Gastroesophageal sphincter (tissue), 4 donors: ENCODE data around the gene NAV2. TPM values are rescaled to one million over a fixed set of nuclear protein-coding genes. Genes with fewer than 3 reads are reported as not detected.

Experiments used
- ATAC-seq: fragments of 150-250 bp; one replicate; pipeline ENCODE4 v1.9.1; 2016; ENCODE audit warnings: mild to moderate bottlenecking, moderate library complexity
- H3K27ac ChIP-seq, 4 donors: fragments of 200-600 bp; sonication (generic) in 3 of 4; 1 replicate in 3 of 4; 2 replicates in 1 of 4; pipeline ENCODE4 v1.5.1; 2016 to 2019
- H3K27me3 ChIP-seq: fragments of 200-600 bp; sonication (generic); one replicate; pipeline ENCODE4 v1.5.1; 2019
- H3K36me3 ChIP-seq, 2 donors: fragments of 200-600 bp; sonication (generic); one replicate each; pipeline ENCODE4 v1.5.1; 2019; ENCODE audit warnings: control low read depth in 1 of 2
- H3K4me1 ChIP-seq, 3 donors: fragments of 200-600 bp; sonication (generic); 1 replicate in 2 of 3; 2 replicates in 1 of 3; pipeline ENCODE4 v1.5.1; 2016 to 2019; ENCODE audit warnings: control low read depth in 2 of 3
- H3K4me3 ChIP-seq, 2 donors: fragments of 200-600 bp; sonication (generic); one replicate each; pipeline ENCODE4 v1.5.1; 2019; ENCODE audit warnings: mild to moderate bottlenecking in 1 of 2, moderate library complexity in 1 of 2
- H3K9me3 ChIP-seq, 3 donors: fragments of 200-600 bp; sonication (generic); one replicate each; pipeline ENCODE4 v1.5.1; 2017 to 2019; ENCODE audit warnings: control low read depth in 2 of 3
- CTCF ChIP-seq, 4 experiments: fragments of 200-600 bp in 2 of 4; fragments of 450-650 bp in 2 of 4; sonication (generic) in 1 of 4; IDR thresholded peaks; one replicate each; pipeline ENCODE4 v1.5.1; 2017 to 2019; ENCODE audit warnings: antibody characterized with exemption in 4 of 4, mild to moderate bottlenecking in 2 of 4, moderate library complexity in 2 of 4
- EP300 ChIP-seq: sonication (generic); formaldehyde crosslinking; IDR thresholded peaks from one replicate; pipeline ENCODE4 v1.6.1; 2017; ENCODE audit warnings: antibody characterized with exemption, mild to moderate bottlenecking
- POLR2A ChIP-seq, 2 donors: fragments of 450-650 bp; IDR thresholded peaks; one replicate each; pipeline ENCODE4 v1.6.1; 2017; ENCODE audit warnings: antibody characterized with exemption in 2 of 2, mild to moderate bottlenecking in 2 of 2, moderate library complexity in 1 of 2
- POLR2AphosphoS5 ChIP-seq: sonication (generic); formaldehyde crosslinking; IDR thresholded peaks from one replicate; pipeline ENCODE4 v1.6.1; 2017; ENCODE audit warnings: antibody characterized with exemption
- WGBS, 2 donors: methylation state at CpG; one replicate each; pipeline ENCODE4 v1.1.5; 2018; ENCODE audit warnings: low coverage in 1 of 2; 5-methylcytosine and 5-hydroxymethylcytosine counted together
- total RNA-seq, 4 donors: library from RNA; depleted of rRNA; stranded (reverse); fragments of >200 nt; gene quantifications; one replicate each; pipeline ENCODE4 v1.1.0, GENCODE V29; 2016

NAV2 gene
- total RNA-seq, 4 donors from 2014 or later, result 19.5 to 57.1 (median 43.4) TPM

GRCh38 chr11:19938169-19938856, 225.7 kb downstream of the NAV2 start:
- Histone ChIP-seq H3K9me3 (no peaks in the 10 kb centered on the region), H3K36me3 (peaks cover 0 to 79% of the 10 kb centered on the region in 2 donors), H3K27ac (no peak overlapping the region), H3K4me1 (peaks cover 0 to 13% (median 0%) of the 10 kb centered on the region in 3 donors), H3K27me3 (no peaks in the 10 kb centered on the region), H3K4me3 (no peak overlapping the region)
- no peak for ATAC-seq
- TF ChIP-seq EP300 (no peak), POLR2AphosphoS5 (peak; percentile 6), CTCF (IDR thresholded peaks at IDR 0.05) (peak; percentile 53 to 75 (median 58))
- 51 to 60% methylated on average over 9 to 10 of the region's 10 CpGs for WGBS, 2 donors

DNA sequence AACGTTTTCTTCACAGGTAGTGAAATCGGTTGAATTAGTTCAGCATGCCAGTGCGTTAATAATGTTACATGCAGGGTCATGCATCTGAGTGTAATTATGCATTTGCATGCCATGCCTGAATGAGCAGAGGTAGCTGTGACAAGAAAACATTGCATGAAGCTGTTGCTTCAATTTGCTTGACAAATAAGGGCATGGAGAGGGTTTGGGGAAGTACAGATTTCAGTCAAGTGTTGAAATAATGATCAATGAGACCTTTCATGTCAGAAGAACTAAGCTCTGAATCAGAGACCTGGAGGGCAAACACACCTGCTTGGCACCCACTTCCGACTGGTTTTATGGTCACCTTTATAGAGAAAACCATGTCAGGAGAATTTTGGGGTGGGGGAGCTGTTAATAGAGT, 226.2 kb downstream of the NAV2 start:
- TF ChIP-seq POLR2AphosphoS5, result no peak
- TF ChIP-seq POLR2A (IDR thresholded peaks at IDR 0.05), result no peak
- no peak for TF ChIP-seq EP300
- no peak for TF ChIP-seq CTCF (IDR thresholded peaks at IDR 0.05)
- 67 to 92% methylated on average over 4 of the region's 4 CpGs for WGBS, 2 donors
- ATAC-seq, result no peak
- Histone ChIP-seq H3K27ac (no peak overlapping the region), H3K27me3 (no peaks in the 10 kb centered on the region), H3K9me3 (no peaks in the 10 kb centered on the region), H3K36me3 (peaks cover 0 to 77% of the 10 kb centered on the region in 2 donors), H3K4me1 (peaks cover 0 to 13% (median 0%) of the 10 kb centered on the region in 3 donors), H3K4me3 (no peak overlapping the region)

DNA sequence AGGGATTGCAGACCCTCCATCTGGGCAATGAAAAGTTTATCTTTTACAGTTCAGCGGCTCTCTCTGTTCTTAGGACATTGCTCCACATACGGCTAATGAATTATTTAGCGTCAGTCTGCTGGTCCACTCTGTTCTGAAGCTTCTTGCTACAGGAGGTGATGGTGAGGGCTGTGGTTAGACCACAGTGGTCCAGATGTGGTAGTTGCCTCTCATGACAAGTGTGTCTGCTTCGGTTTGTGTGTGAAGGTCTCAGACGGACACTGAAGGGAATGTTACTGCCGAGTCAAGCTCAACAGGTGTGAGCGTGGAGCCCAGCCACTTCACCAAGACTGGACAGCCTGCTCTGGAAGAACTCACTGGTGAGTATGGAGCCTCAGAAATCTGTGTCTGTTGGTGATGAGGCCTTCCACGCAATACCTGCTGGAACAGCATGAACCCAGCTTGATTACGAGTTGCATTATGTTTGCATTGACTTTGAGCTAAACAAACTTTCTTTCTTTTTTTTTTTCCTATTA, 226.8 kb downstream of the NAV2 start:
- Histone ChIP-seq H3K4me1 (peaks cover 0 to 7% (median 0%) of the 10 kb centered on the region in 3 donors), H3K27ac (no peak overlapping the region), H3K36me3 (peaks cover 0 to 75% of the 10 kb centered on the region in 2 donors), H3K4me3 (no peak overlapping the region), H3K27me3 (no peaks in the 10 kb centered on the region), H3K9me3 (no peaks in the 10 kb centered on the region)
- TF ChIP-seq CTCF (IDR thresholded peaks at IDR 0.05) (no peak), POLR2AphosphoS5 (no peak), EP300 (no peak), POLR2A (IDR thresholded peaks at IDR 0.05) (no peak)
- 75 to 90% methylated on average over 5 of the region's 9 CpGs for WGBS, 2 donors
- ATAC-seq, result no peak

GRCh38 chr11:19940831-19941230, 228.2 kb downstream of the NAV2 start:
- 79 to 94% methylated on average over 3 to 6 of the region's 6 CpGs for WGBS, 2 donors
- Histone ChIP-seq H3K4me3 (no peak overlapping the region), H3K4me1 (no peaks in the 10 kb centered on the region), H3K36me3 (peaks cover 0 to 72% of the 10 kb centered on the region in 2 donors), H3K27ac (no peak overlapping the region), H3K9me3 (no peaks in the 10 kb centered on the region), H3K27me3 (no peaks in the 10 kb centered on the region)
- TF ChIP-seq POLR2A (IDR thresholded peaks at IDR 0.05), result no peak
- TF ChIP-seq EP300, result no peak
- ATAC-seq, result no peak

GRCh38 chr11:19946681-19947080, 234.0 kb downstream of the NAV2 start:
- no peak for TF ChIP-seq CTCF (IDR thresholded peaks at IDR 0.05)
- TF ChIP-seq EP300, result no peak
- no peak for TF ChIP-seq POLR2AphosphoS5
- TF ChIP-seq POLR2A (IDR thresholded peaks at IDR 0.05), result no peak
- Histone ChIP-seq H3K9me3 (no peaks in the 10 kb centered on the region), H3K4me1 (peaks cover 0 to 4% (median 2%) of the 10 kb centered on the region in 3 donors), H3K4me3 (no peak overlapping the region), H3K27me3 (no peaks in the 10 kb centered on the region), H3K27ac (no peak overlapping the region), H3K36me3 (peaks cover 0 to 80% of the 10 kb centered on the region in 2 donors)
- ATAC-seq, result no peak
- 58 to 75% methylated on average over 1 of the region's 1 CpG for WGBS, 2 donors
